ENCODE measurements around the gene TRPM4.

DNA sequence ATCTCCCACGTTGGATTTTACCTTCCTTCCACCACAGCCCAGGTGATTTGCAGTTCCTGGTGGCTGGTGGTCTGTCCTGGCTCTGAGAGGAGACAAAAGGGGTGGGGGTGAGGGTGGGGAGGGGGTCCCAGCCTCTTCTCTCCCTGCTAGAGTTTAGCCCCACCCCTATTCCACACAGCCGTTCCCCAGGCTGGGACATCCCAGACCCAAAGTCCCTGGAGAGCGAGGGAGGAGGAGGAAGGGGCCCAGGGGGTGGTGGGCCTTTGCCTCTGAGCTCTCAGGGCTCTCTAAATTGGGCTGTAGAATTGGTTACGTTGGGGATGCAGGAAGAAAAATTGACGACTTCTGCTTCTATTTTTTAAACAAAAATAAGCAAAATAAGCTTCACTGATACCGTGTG, 85.5 kb downstream of the TRPM4 start:
- TF ChIP-seq POLR2A (IDR thresholded peaks at IDR 0.05) (no peak), EP300 (IDR thresholded peaks at IDR 0.05) (no peak), POLR2AphosphoS5 (IDR thresholded peaks at IDR 0.05) (no peak)
- TF ChIP-seq, protein P1, sequence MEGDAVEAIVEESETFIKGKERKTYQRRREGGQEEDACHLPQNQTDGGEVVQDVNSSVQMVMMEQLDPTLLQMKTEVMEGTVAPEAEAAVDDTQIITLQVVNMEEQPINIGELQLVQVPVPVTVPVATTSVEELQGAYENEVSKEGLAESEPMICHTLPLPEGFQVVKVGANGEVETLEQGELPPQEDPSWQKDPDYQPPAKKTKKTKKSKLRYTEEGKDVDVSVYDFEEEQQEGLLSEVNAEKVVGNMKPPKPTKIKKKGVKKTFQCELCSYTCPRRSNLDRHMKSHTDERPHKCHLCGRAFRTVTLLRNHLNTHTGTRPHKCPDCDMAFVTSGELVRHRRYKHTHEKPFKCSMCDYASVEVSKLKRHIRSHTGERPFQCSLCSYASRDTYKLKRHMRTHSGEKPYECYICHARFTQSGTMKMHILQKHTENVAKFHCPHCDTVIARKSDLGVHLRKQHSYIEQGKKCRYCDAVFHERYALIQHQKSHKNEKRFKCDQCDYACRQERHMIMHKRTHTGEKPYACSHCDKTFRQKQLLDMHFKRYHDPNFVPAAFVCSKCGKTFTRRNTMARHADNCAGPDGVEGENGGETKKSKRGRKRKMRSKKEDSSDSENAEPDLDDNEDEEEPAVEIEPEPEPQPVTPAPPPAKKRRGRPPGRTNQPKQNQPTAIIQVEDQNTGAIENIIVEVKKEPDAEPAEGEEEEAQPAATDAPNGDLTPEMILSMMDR (IDR thresholded peaks at IDR 0.05), result no peak

Measured in upper lobe of left lung (tissue), 4 donors.